Measurements from ENCODE around the gene DNAH1. TPM values are rescaled to one million over a fixed set of nuclear protein-coding genes. Genes with fewer than 3 reads are reported as not detected.

Gene DNAH1
- total RNA-seq, 8 experiments from 2014 or later: 1.1 to 5.9 (median 3.1) TPM

- ATAC-seq (replicated peaks in 6 of 8): no peak
- H3K4me3 ChIP-seq: no peak overlapping the region
- WGBS, 10 experiments: 92 to 100% (median 100%) methylated on average over 1 to 3 of the region's 7 CpGs; no CpG with 5 or more reads in 5 of the 10 experiments
- no peaks in the 10 kb centered on the region for H3K4me1 ChIP-seq (replicated peaks in 1 of 2)
- in situ Hi-C loops (cut with MboI; ENCODE audit: low pct_unique_long_range_greater_than_20kb in 2 of 9, low sequenced_read_pairs in 9 of 9, unreplicated experiment in 9 of 9): no loop called here
- no peak overlapping the region for H3K27ac ChIP-seq
Measured at GRCh38 chr3:52350416-52350815, 34.3 kb downstream of the DNAH1 start.

DNA sequence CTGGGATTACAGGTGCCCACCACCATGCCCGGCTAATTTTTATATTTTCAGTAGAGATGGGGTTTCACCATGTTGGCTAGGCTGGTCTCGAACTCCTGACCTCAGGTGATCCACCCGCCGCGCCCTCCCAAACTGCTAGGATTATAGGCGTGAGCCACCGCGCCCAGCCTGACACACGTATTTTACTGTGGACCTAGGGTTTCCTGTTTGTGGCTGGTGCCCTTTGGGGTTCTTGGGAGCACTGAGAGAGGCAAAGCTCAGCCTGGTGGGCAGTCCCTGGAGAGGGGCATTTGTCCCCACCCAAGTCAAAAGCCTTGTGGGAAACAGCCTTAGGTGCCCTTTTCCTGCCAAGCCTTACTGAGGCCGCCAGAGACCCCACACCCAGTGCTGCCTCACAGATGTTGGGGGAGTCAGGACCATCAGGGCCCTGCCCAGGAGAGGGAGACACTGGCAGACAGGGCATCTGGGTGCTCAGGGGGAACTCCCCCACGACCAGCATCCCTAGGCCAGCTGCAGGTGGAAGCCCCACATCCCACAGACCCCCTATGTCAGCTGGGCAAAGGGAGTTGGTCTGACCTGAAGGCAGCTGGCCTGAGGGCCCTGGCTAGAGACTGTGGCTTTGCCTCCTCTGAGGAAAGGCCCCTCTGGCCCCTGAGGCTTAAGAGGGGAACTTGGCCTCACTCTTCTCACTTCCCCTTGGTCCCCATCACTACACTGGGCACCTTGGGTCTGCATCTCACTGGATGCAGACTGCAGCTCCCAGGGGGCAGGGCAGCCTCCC lies 35.1 kb downstream of the DNAH1 start:
- no peak overlapping the region for H3K4me3 ChIP-seq
- 71 to 100% (median 95%) methylated on average over 1 to 4 of the region's 11 CpGs; no CpG with 5 or more reads in 4 of the 10 experiments for WGBS, 10 experiments
- no peaks in the 10 kb centered on the region for H3K4me1 ChIP-seq (replicated peaks in 1 of 2)
- ATAC-seq (replicated peaks in 6 of 8): peak in 1 of 8 experiments; percentile 7
- in situ Hi-C loops (cut with MboI; ENCODE audit: low pct_unique_long_range_greater_than_20kb in 2 of 9, low sequenced_read_pairs in 9 of 9, unreplicated experiment in 9 of 9): no loop called here
- no peak overlapping the region for H3K27ac ChIP-seq

DNA sequence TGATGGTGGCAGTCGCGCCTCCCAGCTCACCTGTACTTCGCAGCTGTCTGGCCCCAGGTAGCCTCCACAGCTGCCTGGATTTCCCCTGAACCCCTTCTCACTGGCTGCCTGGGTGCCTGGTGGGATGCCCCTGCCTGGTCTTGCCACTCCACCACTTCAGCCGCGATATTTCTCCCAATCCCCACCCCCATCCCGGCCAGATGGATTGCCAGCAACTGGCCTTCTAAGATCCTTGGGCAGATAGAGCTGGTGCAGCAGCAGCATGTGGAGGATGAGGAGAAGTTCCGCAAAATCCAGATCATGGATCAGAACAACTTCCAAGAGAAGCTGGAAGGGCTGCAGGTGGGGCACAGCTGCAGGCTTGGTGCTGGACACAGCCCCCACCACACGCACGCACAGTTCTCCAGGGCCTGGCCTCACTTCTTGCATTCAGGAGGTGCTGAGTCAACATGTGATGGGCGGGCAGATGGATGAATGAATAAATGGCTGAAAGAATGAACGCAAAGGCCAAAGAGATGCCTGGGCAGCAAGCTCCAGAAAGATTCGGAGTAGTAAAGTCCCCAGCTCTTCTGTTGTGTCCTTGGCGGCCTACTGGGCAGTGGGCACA lies 35.7 kb downstream of the DNAH1 start:
- no peaks in the 10 kb centered on the region for H3K4me1 ChIP-seq (replicated peaks in 1 of 2)
- in situ Hi-C loops (cut with MboI; ENCODE audit: low pct_unique_long_range_greater_than_20kb in 2 of 9, low sequenced_read_pairs in 9 of 9, unreplicated experiment in 9 of 9): no loop called here
- peak in 3 of 8 experiments; percentile 53 to 96 (median 90) for ATAC-seq (replicated peaks in 6 of 8)

DNA sequence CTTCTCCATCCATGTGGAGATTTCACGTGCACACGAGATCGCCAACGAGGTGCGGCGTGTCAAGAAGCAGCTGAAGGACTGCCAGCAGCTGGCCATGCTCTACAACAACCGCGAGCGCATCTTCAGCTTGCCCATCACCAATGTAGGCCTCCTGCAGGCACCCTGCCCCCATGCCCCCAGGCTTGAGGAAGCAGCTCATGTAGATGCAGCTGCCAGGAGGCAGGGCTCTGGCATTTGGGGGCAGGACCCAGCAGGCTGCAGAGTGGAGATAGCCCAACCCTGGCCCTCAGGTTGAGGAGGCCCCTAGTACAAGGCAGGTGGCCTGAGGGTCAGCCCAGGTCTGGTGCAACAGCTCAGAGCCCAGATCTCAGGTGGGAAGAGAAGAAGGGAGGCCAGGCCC lies 36.4 kb downstream of the DNAH1 start:
- Histone ChIP-seq H3K4me3 (no peak overlapping the region), H3K27ac (no peak overlapping the region), H3K4me1 (replicated peaks in 1 of 2) (no peaks in the 10 kb centered on the region)
- peak in 2 of 8 experiments; percentile 12 to 42 for ATAC-seq (replicated peaks in 6 of 8)
- in situ Hi-C loops (cut with MboI; ENCODE audit: low pct_unique_long_range_greater_than_20kb in 2 of 9, low sequenced_read_pairs in 9 of 9, unreplicated experiment in 9 of 9): no loop called here
- WGBS, 10 experiments: 94 to 100% (median 100%) methylated on average over 1 to 3 of the region's 9 CpGs; no CpG with 5 or more reads in 6 of the 10 experiments

More for the DNA sequence above, 35.7 kb downstream of the DNAH1 start:
- WGBS, 10 experiments: 78 to 100% (median 98%) methylated on average over 1 to 6 of the region's 13 CpGs; no CpG with 5 or more reads in 4 of the 10 experiments
- Histone ChIP-seq H3K4me3 (no peak overlapping the region), H3K27ac (no peak overlapping the region)

GRCh38 chr3:52353291-52353855 lies 37.3 kb downstream of the DNAH1 start:
- ATAC-seq (replicated peaks in 6 of 8): no peak
- H3K4me1 ChIP-seq (replicated peaks in 1 of 2): no peaks in the 10 kb centered on the region
- no peak overlapping the region for H3K27ac ChIP-seq
- no peak overlapping the region for H3K4me3 ChIP-seq
- in situ Hi-C loops (cut with MboI; ENCODE audit: low pct_unique_long_range_greater_than_20kb in 2 of 9, low sequenced_read_pairs in 9 of 9, unreplicated experiment in 9 of 9): no loop called here
- WGBS, 10 experiments: 92 to 100% (median 93%) methylated on average over 5 to 7 of the region's 16 CpGs; no CpG with 5 or more reads in 6 of the 10 experiments

DNA sequence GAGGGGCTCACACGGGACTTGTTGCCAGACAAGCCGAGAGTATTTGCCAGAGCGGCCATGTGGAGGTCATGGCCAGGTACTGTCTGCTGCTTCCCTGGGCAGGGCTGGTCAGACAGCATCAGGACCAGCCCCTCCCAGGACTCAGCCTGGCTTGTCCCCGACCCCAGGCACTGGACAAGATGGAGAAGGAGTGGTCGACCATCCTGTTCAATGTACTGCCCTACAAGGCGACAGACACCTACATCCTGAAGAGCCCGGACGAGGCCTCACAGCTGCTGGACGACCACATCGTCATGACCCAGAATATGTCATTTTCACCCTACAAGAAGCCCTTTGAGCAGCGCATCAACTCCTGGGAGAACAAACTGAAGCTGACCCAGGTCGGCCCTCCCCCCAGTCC lies 38.6 kb downstream of the DNAH1 start:
- WGBS, 10 experiments: 33 to 100% (median 76%) methylated on average over 1 to 6 of the region's 12 CpGs; no CpG with 5 or more reads in 4 of the 10 experiments
- in situ Hi-C loops (cut with MboI; ENCODE audit: low pct_unique_long_range_greater_than_20kb in 2 of 9, low sequenced_read_pairs in 9 of 9, unreplicated experiment in 9 of 9): no loop called here
- H3K27ac ChIP-seq: no peak overlapping the region
- no peaks in the 10 kb centered on the region for H3K4me1 ChIP-seq (replicated peaks in 1 of 2)
- ATAC-seq (replicated peaks in 6 of 8): no peak
- no peak overlapping the region for H3K4me3 ChIP-seq

- 80 to 87% (median 81%) methylated on average over 1 to 5 of the region's 11 CpGs; no CpG with 5 or more reads in 6 of the 10 experiments for WGBS, 10 experiments
- Histone ChIP-seq H3K4me3 (no peak overlapping the region), H3K27ac (no peak overlapping the region), H3K4me1 (replicated peaks in 1 of 2) (no peaks in the 10 kb centered on the region)
- ATAC-seq (replicated peaks in 6 of 8): peak in 1 of 8 experiments; percentile 6
- in situ Hi-C loops (cut with MboI; ENCODE audit: low pct_unique_long_range_greater_than_20kb in 2 of 9, low sequenced_read_pairs in 9 of 9, unreplicated experiment in 9 of 9): no loop called here
Measured at GRCh38 chr3:52355526-52355925, 39.4 kb downstream of the DNAH1 start.

GRCh38 chr3:52356126-52356525 lies 40.0 kb downstream of the DNAH1 start:
- WGBS, 10 experiments: 27 to 100% (median 65%) methylated on average over 1 to 3 of the region's 4 CpGs; no CpG with 5 or more reads in 6 of the 10 experiments
- in situ Hi-C loops (cut with MboI; ENCODE audit: low pct_unique_long_range_greater_than_20kb in 2 of 9, low sequenced_read_pairs in 9 of 9, unreplicated experiment in 9 of 9): no loop called here
- Histone ChIP-seq H3K4me1 (replicated peaks in 1 of 2) (no peaks in the 10 kb centered on the region), H3K4me3 (no peak overlapping the region), H3K27ac (no peak overlapping the region)
- no peak for ATAC-seq (replicated peaks in 6 of 8)

- WGBS, 10 experiments: 88 to 100% (median 92%) methylated on average over 1 to 12 of the region's 27 CpGs; no CpG with 5 or more reads in 1 of the 10 experiments
- Histone ChIP-seq H3K4me3 (no peak overlapping the region), H3K4me1 (replicated peaks in 1 of 2) (no peaks in the 10 kb centered on the region), H3K27ac (no peak overlapping the region)
- in situ Hi-C loops (cut with MboI; ENCODE audit: low pct_unique_long_range_greater_than_20kb in 2 of 9, low sequenced_read_pairs in 9 of 9, unreplicated experiment in 9 of 9): no loop called here
- ATAC-seq (replicated peaks in 6 of 8): no peak
Measured at GRCh38 chr3:52357151-52358080, 41.3 kb downstream of the DNAH1 start.

- 65 to 100% (median 98%) methylated on average over 1 to 5 of the region's 18 CpGs; no CpG with 5 or more reads in 6 of the 10 experiments for WGBS, 10 experiments
- no peak for ATAC-seq (replicated peaks in 6 of 8)
- H3K4me3 ChIP-seq: no peak overlapping the region
- no peak overlapping the region for H3K27ac ChIP-seq
- in situ Hi-C loops (cut with MboI; ENCODE audit: low pct_unique_long_range_greater_than_20kb in 2 of 9, low sequenced_read_pairs in 9 of 9, unreplicated experiment in 9 of 9): no loop called here
- H3K4me1 ChIP-seq (replicated peaks in 1 of 2): no peaks in the 10 kb centered on the region
Measured at GRCh38 chr3:52358362-52358940, 42.3 kb downstream of the DNAH1 start.

GRCh38 chr3:52359116-52359855 lies 43.2 kb downstream of the DNAH1 start:
- no peak for ATAC-seq (replicated peaks in 6 of 8)
- Histone ChIP-seq H3K27ac (no peak overlapping the region), H3K4me1 (replicated peaks in 1 of 2) (no peaks in the 10 kb centered on the region), H3K4me3 (no peak overlapping the region)
- 72 to 90% (median 80%) methylated on average over 1 to 2 of the region's 12 CpGs; no CpG with 5 or more reads in 7 of the 10 experiments for WGBS, 10 experiments
- in situ Hi-C loops (cut with MboI; ENCODE audit: low pct_unique_long_range_greater_than_20kb in 2 of 9, low sequenced_read_pairs in 9 of 9, unreplicated experiment in 9 of 9): no loop called here

- ATAC-seq (replicated peaks in 6 of 8): no peak
- WGBS, 10 experiments: 92 to 97% (median 94%) methylated on average over 5 to 8 of the region's 9 CpGs; no CpG with 5 or more reads in 7 of the 10 experiments
Measured at GRCh38 chr3:52361011-52361410, 44.9 kb downstream of the DNAH1 start.

More at GRCh38 chr3:52361011-52361410, 44.9 kb downstream of the DNAH1 start:
- H3K27ac ChIP-seq: no peak overlapping the region
- in situ Hi-C loops (cut with MboI; ENCODE audit: low pct_unique_long_range_greater_than_20kb in 2 of 9, low sequenced_read_pairs in 9 of 9, unreplicated experiment in 9 of 9): no loop called here
- H3K4me3 ChIP-seq: no peak overlapping the region
- H3K4me1 ChIP-seq (replicated peaks in 1 of 2): no peaks in the 10 kb centered on the region
